GM12873 (cell line): ENCODE data around the gene TPM1.

Experiments used
- CTCF ChIP-seq: IDR thresholded peaks from 2 replicates; pipeline ENCODE4 v1.5.1; 2012; ENCODE audit warnings: low read depth, mild to moderate bottlenecking, moderate library complexity, low read length, control low read depth; ENCODE audit not compliant: insufficient read depth; ENCODE audit errors: missing control alignments

TPM1 gene

GRCh38 chr15:63028442-63029110 is 14.0 kb upstream of the TPM1 start:
- TF ChIP-seq CTCF, result no peak

DNA sequence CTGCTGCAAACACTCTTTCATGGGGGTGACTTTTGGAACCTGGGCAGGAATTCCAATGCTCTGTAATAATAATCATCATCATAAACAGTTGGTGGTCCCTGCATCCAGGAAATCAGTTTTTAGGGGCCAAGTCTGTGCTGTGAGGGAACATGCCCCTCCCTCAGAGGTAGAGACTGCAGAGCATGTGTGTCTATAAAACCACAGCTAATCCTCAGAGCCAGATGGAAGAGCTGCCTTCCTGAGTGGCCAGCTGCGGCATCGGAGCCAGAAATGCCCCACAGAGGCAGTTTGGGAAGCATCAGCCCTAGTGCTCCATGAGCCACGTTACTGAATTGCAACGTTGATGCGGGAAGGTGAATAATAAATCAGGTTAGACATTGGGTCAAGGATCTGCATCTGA is 12.9 kb upstream of the TPM1 start:
- TF ChIP-seq CTCF, result no peak

DNA sequence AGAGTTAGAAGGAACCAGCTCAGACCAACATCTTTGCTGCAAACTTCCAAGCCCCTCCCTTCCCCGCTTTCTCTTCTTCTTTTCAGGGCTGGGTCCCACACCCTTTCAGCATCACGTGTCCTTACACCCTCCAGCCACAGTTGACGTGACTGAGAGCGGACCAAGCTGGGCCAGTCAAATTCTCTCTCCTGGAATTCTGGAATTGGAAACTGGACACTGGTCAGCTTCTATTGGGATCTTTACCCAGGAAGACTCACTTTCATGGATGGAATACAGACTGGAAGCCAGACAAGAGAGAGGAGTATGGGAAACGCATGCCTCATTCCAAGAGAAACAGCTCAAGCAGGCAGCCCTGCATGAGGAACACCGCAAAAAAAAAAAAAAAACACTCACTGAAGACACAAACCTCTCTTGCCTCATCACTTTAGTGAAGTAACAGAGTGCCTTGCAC is 12.4 kb upstream of the TPM1 start:
- TF ChIP-seq CTCF, result no peak

DNA sequence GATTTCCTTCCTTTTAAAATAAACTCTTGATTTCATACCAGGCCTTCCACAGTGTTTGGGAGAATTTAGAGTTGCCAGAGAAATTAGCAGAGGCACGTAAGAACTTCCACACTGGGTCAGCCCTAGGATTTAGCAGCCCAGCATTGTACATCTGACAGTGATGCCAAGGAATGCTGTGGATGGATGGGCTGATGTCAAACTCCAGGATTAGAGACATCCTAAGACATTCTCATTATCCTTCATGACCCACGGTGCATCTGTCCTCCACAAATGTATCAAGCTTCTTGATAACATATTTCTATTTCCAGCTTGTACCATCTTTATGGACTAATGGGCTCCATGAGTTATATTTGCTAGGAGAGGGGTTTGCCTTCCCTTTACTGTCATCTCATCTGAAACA is 8.0 kb upstream of the TPM1 start:
- TF ChIP-seq CTCF, result no peak

- no peak for TF ChIP-seq CTCF
Observed at GRCh38 chr15:63035253-63035652, 7.3 kb upstream of the TPM1 start.

DNA sequence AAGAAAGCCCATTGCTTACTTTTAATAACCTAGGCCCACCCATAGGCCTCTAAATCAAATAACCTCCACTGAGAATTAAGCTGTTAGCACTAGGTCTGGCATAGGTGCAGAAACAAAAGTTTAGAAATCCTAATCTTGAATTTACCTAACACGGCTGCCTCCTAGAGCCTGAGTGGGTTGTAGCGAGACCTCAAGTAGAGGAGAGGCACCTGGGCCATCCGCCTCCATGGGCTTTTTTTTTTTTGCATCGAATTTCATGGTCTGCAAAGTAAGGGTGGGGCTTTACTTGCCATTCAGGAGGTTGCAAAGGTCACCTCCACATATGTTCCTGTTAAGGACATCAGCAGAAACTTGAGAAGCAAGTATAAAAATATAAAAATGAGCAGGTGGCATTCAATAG is 6.6 kb upstream of the TPM1 start:
- no peak for TF ChIP-seq CTCF

- no peak for TF ChIP-seq CTCF
Observed at GRCh38 chr15:63037976-63038720, 4.4 kb upstream of the TPM1 start.
